Activated CD4-positive, alpha-beta T cell treated with anti-CD3 and anti-CD28 coated beads, Interleukin-2, Interleukin-6, amounts not matched to agents 100 ng/mL and 50 ng/mL, durations not matched to agents 16 hours and 8 hours (primary cell): ENCODE measurements around the gene COL4A2.
A peak's percentile ranks its signal among the peaks of the same experiment; 100 is the strongest.

ENCODE experiments used
- DNase-seq: peaks from one replicate; pipeline ENCODE4 v3.0.0-alpha.2; 2020

Gene COL4A2

GRCh38 chr13:110407021-110407420 lies 99.9 kb downstream of the COL4A2 start:
- DNase-seq: no peak

GRCh38 chr13:110407531-110407930 lies 100.4 kb downstream of the COL4A2 start:
- DNase-seq: no peak

- no peak for DNase-seq
Observed at GRCh38 chr13:110408286-110408685, 101.2 kb downstream of the COL4A2 start.

GRCh38 chr13:110409581-110409992 lies 102.5 kb downstream of the COL4A2 start:
- no peak for DNase-seq

GRCh38 chr13:110410000-110410399 lies 102.9 kb downstream of the COL4A2 start:
- DNase-seq: no peak

- no peak for DNase-seq
Observed at GRCh38 chr13:110410936-110411687, 104.0 kb downstream of the COL4A2 start.

GRCh38 chr13:110411688-110412059 lies 104.6 kb downstream of the COL4A2 start:
- no peak for DNase-seq

- peak; percentile 83 for DNase-seq
Observed at GRCh38 chr13:110412132-110412914, 105.2 kb downstream of the COL4A2 start.

- DNase-seq: no peak
Observed at GRCh38 chr13:110413016-110413675, 106.1 kb downstream of the COL4A2 start.

- DNase-seq: no peak
Observed at GRCh38 chr13:110413676-110414040, 106.6 kb downstream of the COL4A2 start.

GRCh38 chr13:110414283-110414682 lies 107.2 kb downstream of the COL4A2 start:
- no peak for DNase-seq

- no peak for DNase-seq
Observed at GRCh38 chr13:110414931-110415330, 107.8 kb downstream of the COL4A2 start.

- DNase-seq: peak; percentile 17
Observed at GRCh38 chr13:110415669-110416068, 108.6 kb downstream of the COL4A2 start.

GRCh38 chr13:110416131-110417025 lies 109.3 kb downstream of the COL4A2 start:
- no peak for DNase-seq

- no peak for DNase-seq
Observed at GRCh38 chr13:110418944-110419343, 111.9 kb downstream of the COL4A2 start.

GRCh38 chr13:110419381-110419791 lies 112.3 kb downstream of the COL4A2 start:
- no peak for DNase-seq

GRCh38 chr13:110419946-110420345 lies 112.9 kb downstream of the COL4A2 start:
- no peak for DNase-seq

- no peak for DNase-seq
Observed at GRCh38 chr13:110420626-110421025, 113.5 kb downstream of the COL4A2 start.

- DNase-seq: no peak
Observed at GRCh38 chr13:110421061-110421460, 114.0 kb downstream of the COL4A2 start.

GRCh38 chr13:110421696-110422385 lies 114.8 kb downstream of the COL4A2 start:
- peak; percentile 21 for DNase-seq

- DNase-seq: no peak
Observed at GRCh38 chr13:110422913-110423688, 116.0 kb downstream of the COL4A2 start.
